ENCODE results near the gene ZNF488. TPM values are rescaled to one million over a fixed set of nuclear protein-coding genes. Genes with fewer than 3 reads are reported as not detected.

Gene ZNF488
- total RNA-seq, 1 experiment from 2014 or later: 11.8 TPM

- Histone ChIP-seq H3K4me1 (ENCODE audit: control insufficient read depth, insufficient read depth, low read length) (peaks cover 4% of the 10 kb centered on the region; the same call in 1 of the 2 replicates), H3K9me3 (ENCODE audit: control insufficient read depth, insufficient read depth, low read depth, low read length) (no peaks in the 10 kb centered on the region), H3K36me3 (ENCODE audit: control insufficient read depth, insufficient read depth, low read length) (no peaks in the 10 kb centered on the region), H3K4me3 (ENCODE audit: low read depth in 2 of 2, low read length in 2 of 2) (no peak overlapping the region), H3K27ac (ENCODE audit: low read length) (no peak overlapping the region), H3K27me3 (ENCODE audit: control insufficient read depth, insufficient read depth, low read length) (no peaks in the 10 kb centered on the region)
- in situ Hi-C loops (cut with HindIII; ENCODE audit: low pct_unique_long_range_greater_than_20kb, low sequenced_read_pairs) (no loop called here), intact Hi-C loops (cut with micrococcal nuclease; ENCODE audit: unreplicated experiment) (no loop called here)
- ChIA-PET POLR2A (no interaction called here), CTCF (interaction anchor here (0.6 kb wide), 1 partner anchor 27 kb away, joined by 3 read pairs; no protein-coding TSS in a partner anchor)
- DNase-seq (ENCODE audit: low read depth, low spot score) (no peak), ATAC-seq (no peak)
- TF ChIP-seq POLR2AphosphoS5 (IDR thresholded peaks at IDR 0.05; ENCODE audit: low read depth, low read length) (no peak), CTCF (IDR thresholded peaks at IDR 0.05) (no peak), SIN3A (IDR thresholded peaks at IDR 0.05; ENCODE audit: borderline replicate concordance, insufficient read depth, low read depth, low read length) (no peak), TCF7L2 (IDR thresholded peaks at IDR 0.05; ENCODE audit: low read depth, low read length) (no peak)
- TF ChIP-seq, protein P1, sequence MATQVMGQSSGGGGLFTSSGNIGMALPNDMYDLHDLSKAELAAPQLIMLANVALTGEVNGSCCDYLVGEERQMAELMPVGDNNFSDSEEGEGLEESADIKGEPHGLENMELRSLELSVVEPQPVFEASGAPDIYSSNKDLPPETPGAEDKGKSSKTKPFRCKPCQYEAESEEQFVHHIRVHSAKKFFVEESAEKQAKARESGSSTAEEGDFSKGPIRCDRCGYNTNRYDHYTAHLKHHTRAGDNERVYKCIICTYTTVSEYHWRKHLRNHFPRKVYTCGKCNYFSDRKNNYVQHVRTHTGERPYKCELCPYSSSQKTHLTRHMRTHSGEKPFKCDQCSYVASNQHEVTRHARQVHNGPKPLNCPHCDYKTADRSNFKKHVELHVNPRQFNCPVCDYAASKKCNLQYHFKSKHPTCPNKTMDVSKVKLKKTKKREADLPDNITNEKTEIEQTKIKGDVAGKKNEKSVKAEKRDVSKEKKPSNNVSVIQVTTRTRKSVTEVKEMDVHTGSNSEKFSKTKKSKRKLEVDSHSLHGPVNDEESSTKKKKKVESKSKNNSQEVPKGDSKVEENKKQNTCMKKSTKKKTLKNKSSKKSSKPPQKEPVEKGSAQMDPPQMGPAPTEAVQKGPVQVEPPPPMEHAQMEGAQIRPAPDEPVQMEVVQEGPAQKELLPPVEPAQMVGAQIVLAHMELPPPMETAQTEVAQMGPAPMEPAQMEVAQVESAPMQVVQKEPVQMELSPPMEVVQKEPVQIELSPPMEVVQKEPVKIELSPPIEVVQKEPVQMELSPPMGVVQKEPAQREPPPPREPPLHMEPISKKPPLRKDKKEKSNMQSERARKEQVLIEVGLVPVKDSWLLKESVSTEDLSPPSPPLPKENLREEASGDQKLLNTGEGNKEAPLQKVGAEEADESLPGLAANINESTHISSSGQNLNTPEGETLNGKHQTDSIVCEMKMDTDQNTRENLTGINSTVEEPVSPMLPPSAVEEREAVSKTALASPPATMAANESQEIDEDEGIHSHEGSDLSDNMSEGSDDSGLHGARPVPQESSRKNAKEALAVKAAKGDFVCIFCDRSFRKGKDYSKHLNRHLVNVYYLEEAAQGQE (IDR thresholded peaks at IDR 0.05; ENCODE audit: insufficient read depth in 1 of 2, low read depth in 2 of 2, low read length in 1 of 2): no peak
- no TSS peak for BruUV-seq (replicated peaks)
Observed at GRCh38 chr10:47365431-47366180, 18.5 kb downstream of the ZNF488 start.

GRCh38 chr10:47364911-47365310 is 19.2 kb downstream of the ZNF488 start:
- Histone ChIP-seq H3K4me1 (ENCODE audit: control insufficient read depth, insufficient read depth, low read length) (peaks cover 4% of the 10 kb centered on the region; the same call in 1 of the 2 replicates), H3K9me3 (ENCODE audit: control insufficient read depth, insufficient read depth, low read depth, low read length) (no peaks in the 10 kb centered on the region), H3K27me3 (ENCODE audit: control insufficient read depth, insufficient read depth, low read length) (no peaks in the 10 kb centered on the region), H3K27ac (ENCODE audit: low read length) (no peak overlapping the region), H3K4me3 (ENCODE audit: low read depth in 2 of 2, low read length in 2 of 2) (no peak overlapping the region), H3K36me3 (ENCODE audit: control insufficient read depth, insufficient read depth, low read length) (no peaks in the 10 kb centered on the region)
- DNase-seq (ENCODE audit: low read depth, low spot score) (no peak), ATAC-seq (no peak)
- intact Hi-C loops (cut with micrococcal nuclease; ENCODE audit: unreplicated experiment) (no loop called here), in situ Hi-C loops (cut with HindIII; ENCODE audit: low pct_unique_long_range_greater_than_20kb, low sequenced_read_pairs) (no loop called here)
- ChIA-PET POLR2A (no interaction called here), CTCF (no interaction called here)
- TF ChIP-seq SIN3A (IDR thresholded peaks at IDR 0.05; ENCODE audit: borderline replicate concordance, insufficient read depth, low read depth, low read length) (no peak), POLR2AphosphoS5 (IDR thresholded peaks at IDR 0.05; ENCODE audit: low read depth, low read length) (no peak), CTCF (IDR thresholded peaks at IDR 0.05) (no peak), TCF7L2 (IDR thresholded peaks at IDR 0.05; ENCODE audit: low read depth, low read length) (no peak)
- TF ChIP-seq, protein P1 (IDR thresholded peaks at IDR 0.05; ENCODE audit: insufficient read depth in 1 of 2, low read depth in 2 of 2, low read length in 1 of 2): no peak
- no TSS peak for BruUV-seq (replicated peaks)
